PC-3 (cell line): Measurements from ENCODE around the gene METTL6. TPM values are rescaled to one million over a fixed set of nuclear protein-coding genes. Genes with fewer than 3 reads are reported as not detected.
A peak's percentile ranks its signal among the peaks of the same experiment; 100 is the strongest.

Experiments used
- ATAC-seq: fragments of 200-7000 bp; cut with Tn5 transposase; 2 replicates; pipeline ENCODE4 v1.9.1; 2020; ENCODE audit warnings: mild to moderate bottlenecking, moderate library complexity
- BruUV-seq: library from RNA; stranded (reverse); fragments of 400-500 nt; replicated peaks from 2 replicates; lab custom pipeline; 2021; lab: Mats Ljungman, UMichigan
- CTCF ChIA-PET: fragments of 300-600 bp; sonication (Branson Sonifier 250); formaldehyde crosslinking; loops from one replicate; lab custom pipeline; 2022; ENCODE audit warnings: antibody characterized with exemption; lab: Charles Lee
- POLR2A ChIA-PET: fragments of 300-600 bp; sonication (Branson Sonifier 250); formaldehyde crosslinking; loops from one replicate; lab custom pipeline; 2022; ENCODE audit warnings: antibody characterized with exemption; ENCODE audit not compliant: unreplicated experiment; lab: Charles Lee
- DNase-seq: peaks from one replicate; pipeline ENCODE4 v3.0.0-alpha.2; 2015
- H2AFZ ChIP-seq: fragments of 300-600 bp; sonication (generic); 2 replicates; pipeline ENCODE4 v1.6.0; 2016; ENCODE audit warnings: antibody characterized with exemption, low read length
- H3F3A ChIP-seq: fragments of 300-600 bp; sonication (generic); one replicate; pipeline ENCODE4 v1.6.0; 2017; ENCODE audit warnings: antibody characterized with exemption, low read length, control low read depth, mild to moderate bottlenecking; ENCODE audit not compliant: unreplicated experiment
- H3K27ac ChIP-seq: fragments of 300-600 bp; sonication (generic); 2 replicates; pipeline ENCODE4 v1.5.1; 2016; ENCODE audit warnings: mild to moderate bottlenecking, low read length
- H3K27me3 ChIP-seq: fragments of 300-600 bp; sonication (generic); 2 replicates; pipeline ENCODE4 v1.6.1; 2016; ENCODE audit warnings: low read length, mixed read lengths
- H3K36me3 ChIP-seq: fragments of 300-600 bp; sonication (generic); 2 replicates; pipeline ENCODE4 v1.6.1; 2016; ENCODE audit warnings: low read depth, mixed run types, low read length, mixed read lengths
- H3K4me1 ChIP-seq: fragments of 300-600 bp; sonication (generic); 2 replicates; pipeline ENCODE4 v1.5.1; 2016; ENCODE audit warnings: low read length; ENCODE audit not compliant: insufficient read depth
- H3K4me2 ChIP-seq: fragments of 300-600 bp; sonication (generic); 2 replicates; pipeline ENCODE4 v1.6.0; 2016; ENCODE audit warnings: low read length
- H3K4me3 ChIP-seq: fragments of 300-600 bp; sonication (generic); 2 replicates; pipeline ENCODE4 v1.5.1; 2016; ENCODE audit warnings: mild to moderate bottlenecking, low read length, mixed read lengths
- H3K79me2 ChIP-seq: fragments of 300-600 bp; sonication (generic); 2 replicates; pipeline ENCODE4 v1.6.1; 2017; ENCODE audit warnings: low read length, mixed read lengths
- H3K9ac ChIP-seq: fragments of 300-600 bp; sonication (generic); 2 replicates; pipeline ENCODE4 v1.6.0; 2016; ENCODE audit warnings: mild to moderate bottlenecking, low read length
- H3K9me2 ChIP-seq: fragments of 300-600 bp; sonication (generic); replicated peaks from 2 replicates; pipeline ENCODE4 v1.6.1; 2016; ENCODE audit warnings: mixed run types, low read length, mixed read lengths
- H3K9me3 ChIP-seq: fragments of 300-600 bp; sonication (generic); 2 replicates; pipeline ENCODE4 v1.6.1; 2016; ENCODE audit warnings: low read length, mixed read lengths
- H4K20me1 ChIP-seq: fragments of 300-600 bp; sonication (generic); 2 replicates; pipeline ENCODE4 v1.6.1; 2016; ENCODE audit warnings: low read length, mixed read lengths
- CTCF ChIP-seq: fragments of 300-600 bp; sonication (generic); conservative IDR thresholded peaks from 2 replicates; pipeline ENCODE4 v1.5.1; 2017; ENCODE audit warnings: antibody characterized with exemption, low read depth, mild to moderate bottlenecking, low read length
- EZH2 ChIP-seq: fragments of 300-600 bp; sonication (generic); IDR thresholded peaks from one replicate; pipeline ENCODE4 v1.6.1; 2017; ENCODE audit warnings: antibody characterized with exemption, mild to moderate bottlenecking, low read length; ENCODE audit not compliant: unreplicated experiment
- EZH2phosphoT487 ChIP-seq: fragments of 300-600 bp; sonication (generic); IDR thresholded peaks from 2 replicates; pipeline ENCODE4 v1.6.1; 2018; ENCODE audit warnings: mild to moderate bottlenecking, antibody characterized with exemption, low read length, borderline replicate concordance
- intact Hi-C: fragments of 100-400 bp; cut with micrococcal nuclease; formaldehyde crosslinking; loops from 2 replicates; pipeline ENCODE4 v1.9.0; 2023
- total RNA-seq: library from RNA; depleted of rRNA; stranded (reverse); fragments of >200 nt; gene quantifications from 2 replicates; pipeline ENCODE4 v1.2.3, GENCODE V29; 2014

METTL6 gene
- total RNA-seq, 1 experiment from 2014 or later, result 22.4 TPM

GRCh38 chr3:15377961-15378791, 49.2 kb downstream of the METTL6 start:
- Histone ChIP-seq H3K9me2 (no peaks in the 10 kb centered on the region), H3F3A (no peaks in the 10 kb centered on the region), H3K27ac (0 out of 2 replicates have a peak overlapping the region, but pooled peaks have one; percentile 6), H2AFZ (peak overlapping the region; percentile 60), H3K27me3 (no peaks in the 10 kb centered on the region), H3K9me3 (no peaks in the 10 kb centered on the region), H3K4me2 (peak overlapping the region; percentile 18; the same call in 1 of the 2 replicates), H3K36me3 (no peaks in the 10 kb centered on the region), H3K4me3 (no peak overlapping the region), H3K9ac (no peak overlapping the region), H4K20me1 (no peaks in the 10 kb centered on the region), H3K4me1 (no peaks in the 10 kb centered on the region), H3K79me2 (no peaks in the 10 kb centered on the region)
- no TSS peak for BruUV-seq
- TF ChIP-seq EZH2phosphoT487, result no peak
- TF ChIP-seq CTCF, result peak; percentile 92
- ATAC-seq (peak; percentile 98), DNase-seq (peak; percentile 97)
- intact Hi-C loops, result loop anchor here (1.0 kb wide), 4 partner anchors 27 to 176 kb away; partner anchors contain the start of gene SH3BP5
- CTCF ChIA-PET, result interaction anchor here (1.4 kb wide), 1 partner anchor 110 kb away, joined by 3 read pairs; no protein-coding TSS in a partner anchor
- POLR2A ChIA-PET, result no interaction called here

GRCh38 chr3:15375461-15376000, 51.8 kb downstream of the METTL6 start:
- no peaks in the 10 kb centered on the region for H3K36me3 ChIP-seq
- BruUV-seq, result no TSS peak
- ATAC-seq, result no peak
- no peak overlapping the region for H3K9ac ChIP-seq
- intact Hi-C loops, result no loop called here
- H2AFZ ChIP-seq, result no peak overlapping the region
- ChIA-PET POLR2A (no interaction called here), CTCF (no interaction called here)
- H3F3A ChIP-seq, result no peaks in the 10 kb centered on the region
- H3K4me3 ChIP-seq, result no peak overlapping the region
- H4K20me1 ChIP-seq, result no peaks in the 10 kb centered on the region
- H3K4me2 ChIP-seq, result no peak overlapping the region
- no peaks in the 10 kb centered on the region for H3K79me2 ChIP-seq
- DNase-seq, result no peak
- no peaks in the 10 kb centered on the region for H3K9me2 ChIP-seq
- no peaks in the 10 kb centered on the region for H3K9me3 ChIP-seq
- no peak overlapping the region for H3K27ac ChIP-seq
- no peaks in the 10 kb centered on the region for H3K4me1 ChIP-seq
- no peaks in the 10 kb centered on the region for H3K27me3 ChIP-seq
- TF ChIP-seq EZH2phosphoT487 (no peak), EZH2 (no peak)

- ChIA-PET POLR2A (no interaction called here), CTCF (no interaction called here)
- Histone ChIP-seq H3K4me1 (no peaks in the 10 kb centered on the region), H3K27ac (no peak overlapping the region), H3F3A (no peaks in the 10 kb centered on the region), H3K4me3 (no peak overlapping the region), H3K9ac (no peak overlapping the region), H4K20me1 (no peaks in the 10 kb centered on the region), H3K79me2 (no peaks in the 10 kb centered on the region), H3K36me3 (no peaks in the 10 kb centered on the region), H2AFZ (no peak overlapping the region), H3K27me3 (no peaks in the 10 kb centered on the region), H3K4me2 (no peak overlapping the region), H3K9me3 (no peaks in the 10 kb centered on the region), H3K9me2 (no peaks in the 10 kb centered on the region)
- ATAC-seq, result no peak
- TF ChIP-seq EZH2phosphoT487 (no peak), CTCF (no peak), EZH2 (no peak)
- intact Hi-C loops, result no loop called here
- no peak for DNase-seq
- no TSS peak for BruUV-seq
Measured at GRCh38 chr3:15372918-15373317, 54.4 kb downstream of the METTL6 start.
